ENCODE data around the gene GRPEL2.
A peak's percentile ranks its signal among the peaks of the same experiment; 100 is the strongest.

Gene GRPEL2

GRCh38 chr5:149357370-149358293, 12.3 kb downstream of the GRPEL2 start, which contains the start of gene PCYOX1L:
PCYOX1L (plus strand) TSS chr5:149358046; CDS start chr5:149358069, 23 bp downstream.
- peak; percentile 97 to 98 for DNase-seq (ENCODE audit: low read depth in 2 of 2)

GRCh38 chr5:149358294-149358651, 13.0 kb downstream of the GRPEL2 start:
- DNase-seq (ENCODE audit: low read depth in 2 of 2), result peak; percentile 8

GRCh38 chr5:149358868-149359495, 13.7 kb downstream of the GRPEL2 start:
- no peak for DNase-seq (ENCODE audit: low read depth in 2 of 2)

- no peak for DNase-seq (ENCODE audit: low read depth in 2 of 2)
Observed at GRCh38 chr5:149360272-149360671, 15.0 kb downstream of the GRPEL2 start.

- DNase-seq (ENCODE audit: low read depth in 2 of 2), result no peak
Observed at GRCh38 chr5:149362541-149362940, 17.2 kb downstream of the GRPEL2 start.

- DNase-seq (ENCODE audit: low read depth in 2 of 2), result no peak
Observed at GRCh38 chr5:149363358-149363757, 18.1 kb downstream of the GRPEL2 start.

- DNase-seq (ENCODE audit: low read depth in 2 of 2), result no peak
Observed at GRCh38 chr5:149363936-149364335, 18.6 kb downstream of the GRPEL2 start.

- no peak for DNase-seq (ENCODE audit: low read depth in 2 of 2)
Observed at GRCh38 chr5:149364719-149365118, 19.4 kb downstream of the GRPEL2 start.

- DNase-seq (ENCODE audit: low read depth in 2 of 2), result no peak
Observed at GRCh38 chr5:149365418-149365817, 20.1 kb downstream of the GRPEL2 start.

- no peak for DNase-seq (ENCODE audit: low read depth in 2 of 2)
Observed at GRCh38 chr5:149366169-149366729, 20.9 kb downstream of the GRPEL2 start.

- DNase-seq (ENCODE audit: low read depth in 2 of 2), result peak; percentile 36
Observed at GRCh38 chr5:149367249-149367971, 22.1 kb downstream of the GRPEL2 start.

GRCh38 chr5:149367972-149368645, 22.8 kb downstream of the GRPEL2 start:
- no peak for DNase-seq (ENCODE audit: low read depth in 2 of 2)

- DNase-seq (ENCODE audit: low read depth in 2 of 2), result no peak
Observed at GRCh38 chr5:149370878-149371277, 25.6 kb downstream of the GRPEL2 start.

- peak; percentile 42 to 57 for DNase-seq (ENCODE audit: low read depth in 2 of 2)
Observed at GRCh38 chr5:149371296-149371962, 26.1 kb downstream of the GRPEL2 start.

- DNase-seq (ENCODE audit: low read depth in 2 of 2), result no peak
Observed at GRCh38 chr5:149372076-149372795, 26.9 kb downstream of the GRPEL2 start.

- DNase-seq (ENCODE audit: low read depth in 2 of 2), result no peak
Observed at GRCh38 chr5:149372932-149373331, 27.6 kb downstream of the GRPEL2 start.

- DNase-seq (ENCODE audit: low read depth in 2 of 2), result no peak
Observed at GRCh38 chr5:149374303-149374702, 29.0 kb downstream of the GRPEL2 start.

- no peak for DNase-seq (ENCODE audit: low read depth in 2 of 2)
Observed at GRCh38 chr5:149374801-149375200, 29.5 kb downstream of the GRPEL2 start.

- DNase-seq (ENCODE audit: low read depth in 2 of 2), result no peak
Observed at GRCh38 chr5:149375434-149375833, 30.1 kb downstream of the GRPEL2 start.

- no peak for DNase-seq (ENCODE audit: low read depth in 2 of 2)
Observed at GRCh38 chr5:149376104-149376503, 30.8 kb downstream of the GRPEL2 start.
